ENCODE results near the gene KRTAP19-7. TPM values are rescaled to one million over a fixed set of nuclear protein-coding genes. Genes with fewer than 3 reads are reported as not detected.

KRTAP19-7 gene
- total and polyA plus RNA-seq, 2 donors (not counting 3 experiments of a cell fraction or from before 2014, with no cell fraction given) = not detected

- H3K9me1 ChIP-seq (replicated peaks; ENCODE audit: control insufficient read depth, extremely low read depth, insufficient read depth, low read length) = no peaks in the 10 kb centered on the region
- no peak overlapping the region for H3K9ac ChIP-seq (replicated peaks; ENCODE audit: extremely low read depth, insufficient read depth, low read length)
- ChIA-PET CTCF (no interaction called here), POLR2A (no interaction called here)
- no peak overlapping the region for H2AFZ ChIP-seq (ENCODE audit: low read depth, low read length)
- no peak overlapping the region for H3K27ac ChIP-seq (ENCODE audit: insufficient read depth, low read depth, low read length)
- H3K27me3 ChIP-seq (ENCODE audit: control insufficient read depth in 2 of 2, insufficient read depth in 2 of 2, low read length in 2 of 2) = no peaks in the 10 kb centered on the region
- dilution Hi-C loops (cut with MboI; ENCODE audit: extremely low pct_ligation_motif_present, low sequenced_read_pairs) = no loop called here
- TF ChIP-seq MYC (IDR thresholded peaks at IDR 0.05; ENCODE audit: low read depth, low read length) (no peak), JUN (IDR thresholded peaks at IDR 0.05; ENCODE audit: borderline replicate concordance, insufficient read depth, insufficient read length, low read depth) (no peak), EZH2 (IDR thresholded peaks at IDR 0.05; ENCODE audit: borderline replicate concordance, low read depth, low read length, severe bottlenecking) (no peak), FOS (IDR thresholded peaks at IDR 0.05; ENCODE audit: borderline replicate concordance, insufficient read depth, low read length) (no peak), MAX (IDR thresholded peaks at IDR 0.05; ENCODE audit: insufficient read depth, insufficient read length) (no peak), POLR2A (IDR thresholded peaks at IDR 0.05; ENCODE audit: low read depth, low read length) (no peak), GATA2 (IDR thresholded peaks at IDR 0.05; ENCODE audit: insufficient read depth, insufficient read length, low read depth, low read length) (no peak), CTCF (IDR thresholded peaks at IDR 0.05; ENCODE audit: extremely low read depth in 1 of 2, insufficient read depth in 1 of 2, low read depth in 1 of 2, low read length in 2 of 2) (no peak), POLR2AphosphoS5 (IDR thresholded peaks at IDR 0.05; ENCODE audit: insufficient read depth, low read depth, low read length) (no peak)
- no TSS peak for BruUV-seq (replicated peaks)
- H3K4me1 ChIP-seq (ENCODE audit: control insufficient read depth, extremely low read depth, insufficient read depth, low read length) = no peaks in the 10 kb centered on the region
- no peaks in the 10 kb centered on the region for H3K79me2 ChIP-seq (ENCODE audit: control insufficient read depth, insufficient read depth, low read length)
- FAIRE-seq = no peak
- H3K36me3 ChIP-seq (ENCODE audit: control insufficient read depth in 2 of 2, extremely low read depth in 1 of 2, insufficient read depth in 2 of 2, low read length in 2 of 2) = no peaks in the 10 kb centered on the region
- H4K20me1 ChIP-seq (replicated peaks; ENCODE audit: control insufficient read depth, extremely low read depth, insufficient read depth, low read length) = no peaks in the 10 kb centered on the region
- DNase-seq (ENCODE audit: low read depth, low spot score) = no peak
- no peak overlapping the region for H3K4me2 ChIP-seq (ENCODE audit: insufficient read depth, low read length)
- peaks cover 2% of the 10 kb centered on the region for H3K9me3 ChIP-seq (replicated peaks; ENCODE audit: control insufficient read depth, insufficient read depth, low read length)
- intact Hi-C loops (cut with micrococcal nuclease) = no loop called here
- no peak overlapping the region for H3K4me3 ChIP-seq (replicated peaks in 1 of 3; ENCODE audit: insufficient read depth in 1 of 3, low read depth in 1 of 3, low read length in 3 of 3)
Measured at GRCh38 chr21:30515681-30516080, 45.4 kb downstream of the KRTAP19-7 start.

Small RNA genes lying within 50 kb of the gene (small RNA-seq; reads per million reads assigned to genes)
- gene AP000567.1 (ENCODE audit: insufficient read depth, insufficient read length, low read depth, low replicate concordance) = not detected
- not detected for gene KRTAP19-10P (ENCODE audit: insufficient read depth, insufficient read length, low read depth, low replicate concordance)
- gene KRTAP19-11P (ENCODE audit: insufficient read depth, insufficient read length, low read depth, low replicate concordance) = not detected
- not detected for gene KRTAP22-1 (ENCODE audit: insufficient read depth, insufficient read length, low read depth, low replicate concordance)
- gene KRTAP22-2 (ENCODE audit: insufficient read depth, insufficient read length, low read depth, low replicate concordance) = not detected

Other genes starting within 250 kb of the KRTAP19-7 start
- gene KRTAP26-1, start 241.0 kb downstream of the KRTAP19-7 start, total RNA-seq = not detected in 2 replicates
- gene KRTAP26-1, start 241.0 kb downstream of the KRTAP19-7 start, polyA plus RNA-seq = not detected in 2 replicates
- gene KRTAP27-1, start 223.6 kb downstream of the KRTAP19-7 start, total RNA-seq = not detected in 2 replicates
- not detected in 2 replicates for gene KRTAP27-1, start 223.6 kb downstream of the KRTAP19-7 start, polyA plus RNA-seq
- gene KRTAP23-1, start 212.7 kb downstream of the KRTAP19-7 start, total RNA-seq = not detected in 2 replicates
- not detected in 2 replicates for gene KRTAP23-1, start 212.7 kb downstream of the KRTAP19-7 start, polyA plus RNA-seq
- not detected in 2 replicates for gene KRTAP13-2, start 189.0 kb downstream of the KRTAP19-7 start, total RNA-seq
- gene KRTAP13-2, start 189.0 kb downstream of the KRTAP19-7 start, polyA plus RNA-seq = not detected in 2 replicates
- gene KRTAP13-1, start 165.3 kb downstream of the KRTAP19-7 start, total RNA-seq = not detected in 2 replicates
- not detected in 2 replicates for gene KRTAP13-1, start 165.3 kb downstream of the KRTAP19-7 start, polyA plus RNA-seq
- not detected in 2 replicates for gene KRTAP13-3, start 135.4 kb downstream of the KRTAP19-7 start, total RNA-seq
- gene KRTAP13-3, start 135.4 kb downstream of the KRTAP19-7 start, polyA plus RNA-seq = not detected in 2 replicates
- not detected in 2 replicates for gene KRTAP13-4, start 131.1 kb downstream of the KRTAP19-7 start, total RNA-seq
- gene KRTAP13-4, start 131.1 kb downstream of the KRTAP19-7 start, polyA plus RNA-seq = not detected in 2 replicates
- not detected in 2 replicates for gene KRTAP15-1, start 121.0 kb downstream of the KRTAP19-7 start, total RNA-seq
- not detected in 2 replicates for gene KRTAP15-1, start 121.0 kb downstream of the KRTAP19-7 start, polyA plus RNA-seq
- not detected in 2 replicates for gene KRTAP19-1, start 80.9 kb downstream of the KRTAP19-7 start, total RNA-seq
- not detected in 2 replicates for gene KRTAP19-1, start 80.9 kb downstream of the KRTAP19-7 start, polyA plus RNA-seq
- gene KRTAP19-2, start 73.9 kb downstream of the KRTAP19-7 start, total RNA-seq = not detected in 2 replicates
- not detected in 2 replicates for gene KRTAP19-2, start 73.9 kb downstream of the KRTAP19-7 start, polyA plus RNA-seq
- gene KRTAP19-3, start 69.3 kb downstream of the KRTAP19-7 start, total RNA-seq = not detected in 2 replicates
- not detected in 2 replicates for gene KRTAP19-3, start 69.3 kb downstream of the KRTAP19-7 start, polyA plus RNA-seq
- not detected in 2 replicates for gene KRTAP19-4, start 64.1 kb downstream of the KRTAP19-7 start, total RNA-seq
- gene KRTAP19-4, start 64.1 kb downstream of the KRTAP19-7 start, polyA plus RNA-seq = not detected in 2 replicates
- gene KRTAP19-5, start 59.2 kb downstream of the KRTAP19-7 start, total RNA-seq = not detected in 2 replicates
- gene KRTAP19-5, start 59.2 kb downstream of the KRTAP19-7 start, polyA plus RNA-seq = not detected in 2 replicates
- gene KRTAP19-6, start 19.4 kb downstream of the KRTAP19-7 start, total RNA-seq = not detected in 2 replicates
- not detected in 2 replicates for gene KRTAP19-6, start 19.4 kb downstream of the KRTAP19-7 start, polyA plus RNA-seq
- not detected in 2 replicates for gene KRTAP22-2, start 29.1 kb upstream of the KRTAP19-7 start, total RNA-seq
- not detected in 2 replicates for gene KRTAP22-2, start 29.1 kb upstream of the KRTAP19-7 start, polyA plus RNA-seq
- gene KRTAP6-3, start 31.1 kb upstream of the KRTAP19-7 start, total RNA-seq = not detected in 2 replicates
- gene KRTAP6-3, start 31.1 kb upstream of the KRTAP19-7 start, polyA plus RNA-seq = not detected in 2 replicates
- not detected in 2 replicates for gene KRTAP6-2, start 37.6 kb upstream of the KRTAP19-7 start, total RNA-seq
- gene KRTAP6-2, start 37.6 kb upstream of the KRTAP19-7 start, polyA plus RNA-seq = not detected in 2 replicates
- gene KRTAP22-1, start 39.8 kb upstream of the KRTAP19-7 start, total RNA-seq = not detected in 2 replicates
- gene KRTAP22-1, start 39.8 kb upstream of the KRTAP19-7 start, polyA plus RNA-seq = not detected in 2 replicates
- not detected in 2 replicates for gene KRTAP6-1, start 52.6 kb upstream of the KRTAP19-7 start, total RNA-seq
- not detected in 2 replicates for gene KRTAP6-1, start 52.6 kb upstream of the KRTAP19-7 start, polyA plus RNA-seq
- gene KRTAP20-1, start 55.1 kb upstream of the KRTAP19-7 start, total RNA-seq = not detected in 2 replicates
- not detected in 2 replicates for gene KRTAP20-1, start 55.1 kb upstream of the KRTAP19-7 start, polyA plus RNA-seq
- gene KRTAP20-4, start 59.3 kb upstream of the KRTAP19-7 start, total RNA-seq = not detected in 2 replicates
- gene KRTAP20-4, start 59.3 kb upstream of the KRTAP19-7 start, polyA plus RNA-seq = not detected in 2 replicates
- gene KRTAP20-2, start 73.9 kb upstream of the KRTAP19-7 start, total RNA-seq = not detected in 2 replicates
- not detected in 2 replicates for gene KRTAP20-2, start 73.9 kb upstream of the KRTAP19-7 start, polyA plus RNA-seq
- not detected in 2 replicates for gene KRTAP20-3, start 81.5 kb upstream of the KRTAP19-7 start, total RNA-seq
- not detected in 2 replicates for gene KRTAP20-3, start 81.5 kb upstream of the KRTAP19-7 start, polyA plus RNA-seq
- not detected in 2 replicates for gene KRTAP21-3, start 157.5 kb upstream of the KRTAP19-7 start, total RNA-seq
- gene KRTAP21-3, start 157.5 kb upstream of the KRTAP19-7 start, polyA plus RNA-seq = not detected in 2 replicates
- not detected in 2 replicates for gene KRTAP21-2, start 185.9 kb upstream of the KRTAP19-7 start, total RNA-seq
- not detected in 2 replicates for gene KRTAP21-2, start 185.9 kb upstream of the KRTAP19-7 start, polyA plus RNA-seq
- gene KRTAP21-1, start 194.1 kb upstream of the KRTAP19-7 start, total RNA-seq = not detected in 2 replicates
- gene KRTAP21-1, start 194.1 kb upstream of the KRTAP19-7 start, polyA plus RNA-seq = not detected in 2 replicates